WTC11 (cell line): ENCODE results near the gene WFDC2. TPM values are rescaled to one million over a fixed set of nuclear protein-coding genes. Genes with fewer than 3 reads are reported as not detected.

Experiments used
- ATAC-seq: fragments of 200-7000 bp; cut with Tn5 transposase; 2 replicates; pipeline ENCODE4 v1.10.0; 2021; ENCODE audit warnings: mild to moderate bottlenecking, moderate library complexity
- CTCF ChIA-PET: fragments of 300-600 bp; sonication (Branson Sonifier 250); formaldehyde crosslinking; loops from one replicate; lab custom pipeline; 2021; ENCODE audit warnings: antibody characterized with exemption; lab: Charles Lee
- POLR2A ChIA-PET: fragments of 350-600 bp; sonication (Branson Sonifier 250); formaldehyde crosslinking; loops from one replicate; lab custom pipeline; 2021; ENCODE audit warnings: antibody characterized with exemption; lab: Charles Lee
- DNase-seq: peaks from one replicate; pipeline ENCODE4 v3.0.0; 2021; ENCODE audit warnings: low spot score
- H3K27ac Mint-ChIP-seq: 2 replicates; pipeline ENCODE4 v1.8.0; 2021; ENCODE audit warnings: mixed read lengths
- H3K27me3 Mint-ChIP-seq: 2 replicates; pipeline ENCODE4 v1.8.0; 2021; ENCODE audit warnings: low read depth, mild to moderate bottlenecking, moderate library complexity, mixed read lengths
- H3K36me3 Mint-ChIP-seq: 2 replicates; pipeline ENCODE4 v1.8.0; 2021; ENCODE audit warnings: mixed read lengths
- H3K4me1 Mint-ChIP-seq: 2 replicates; pipeline ENCODE4 v1.8.0; 2022; ENCODE audit warnings: mixed read lengths
- H3K4me3 Mint-ChIP-seq: 2 replicates; pipeline ENCODE4 v1.8.0; 2021; ENCODE audit warnings: mild to moderate bottlenecking, moderate library complexity, mixed read lengths
- H3K9me3 Mint-ChIP-seq: 2 replicates; pipeline ENCODE4 v1.8.0; 2021; ENCODE audit warnings: mixed read lengths
- ATF1 ChIP-seq: sonication (generic); formaldehyde crosslinking; IDR thresholded peaks from 2 replicates; pipeline ENCODE4 v1.8.1; 2023; ENCODE audit warnings: mild to moderate bottlenecking, moderate library complexity, missing genetic modification reagents
- E2F1 ChIP-seq: sonication (generic); formaldehyde crosslinking; IDR thresholded peaks from 2 replicates; pipeline ENCODE4 v1.8.0; 2022; ENCODE audit warnings: mild to moderate bottlenecking, missing genetic modification reagents
- E2F5 ChIP-seq: sonication (generic); formaldehyde crosslinking; IDR thresholded peaks from 2 replicates; pipeline ENCODE4 v1.8.1; 2022; ENCODE audit warnings: mild to moderate bottlenecking, moderate library complexity, missing genetic modification reagents
- FOXP1 ChIP-seq: sonication (generic); formaldehyde crosslinking; IDR thresholded peaks from 2 replicates; pipeline ENCODE4 v1.8.0; 2022; ENCODE audit warnings: missing genetic modification reagents, mild to moderate bottlenecking, moderate library complexity, borderline replicate concordance
- FOXP4 ChIP-seq: sonication (generic); formaldehyde crosslinking; IDR thresholded peaks from 2 replicates; pipeline ENCODE4 v1.8.0; 2022; ENCODE audit warnings: mild to moderate bottlenecking, missing genetic modification reagents
- HMGXB4 ChIP-seq: sonication (generic); formaldehyde crosslinking; IDR thresholded peaks from 2 replicates; pipeline ENCODE4 v1.8.1; 2023; ENCODE audit warnings: mild to moderate bottlenecking, moderate library complexity, missing genetic modification reagents
- JAZF1 ChIP-seq: fragments of 250-450 bp; sonication (Bioruptor Pico); IDR thresholded peaks from 2 replicates; pipeline ENCODE4 v1.9.0; 2021; ENCODE audit warnings: moderate library complexity, mild to moderate bottlenecking, inconsistent platforms
- KAT7 ChIP-seq: sonication (generic); formaldehyde crosslinking; IDR thresholded peaks from 2 replicates; pipeline ENCODE4 v1.8.1; 2023; ENCODE audit warnings: missing genetic modification reagents, mild to moderate bottlenecking, borderline replicate concordance
- MAX ChIP-seq: sonication (generic); formaldehyde crosslinking; IDR thresholded peaks from 2 replicates; pipeline ENCODE4 v1.8.0; 2022; ENCODE audit warnings: mild to moderate bottlenecking, missing genetic modification reagents
- MLX ChIP-seq: sonication (generic); formaldehyde crosslinking; IDR thresholded peaks from 2 replicates; pipeline ENCODE4 v1.8.1; 2023; ENCODE audit warnings: mild to moderate bottlenecking, missing genetic modification reagents, moderate library complexity
- NFE2L1 ChIP-seq: sonication (generic); formaldehyde crosslinking; IDR thresholded peaks from 2 replicates; pipeline ENCODE4 v1.8.1; 2023; ENCODE audit warnings: missing genetic modification reagents
- OVOL2 ChIP-seq: fragments of 250-450 bp; sonication (Bioruptor Pico); IDR thresholded peaks from 2 replicates; pipeline ENCODE4 v1.9.0; 2021; ENCODE audit warnings: mild to moderate bottlenecking, borderline replicate concordance
- PRDM15 ChIP-seq: sonication (generic); formaldehyde crosslinking; IDR thresholded peaks from 2 replicates; pipeline ENCODE4 v1.8.0; 2022; ENCODE audit warnings: missing genetic modification reagents
- TCF7 ChIP-seq: sonication (generic); formaldehyde crosslinking; IDR thresholded peaks from 2 replicates; pipeline ENCODE4 v1.8.0; 2022; ENCODE audit warnings: mild to moderate bottlenecking, low read depth, missing genetic modification reagents, moderate library complexity
- TEAD4 ChIP-seq: sonication (generic); formaldehyde crosslinking; IDR thresholded peaks from 2 replicates; pipeline ENCODE4 v1.8.0; 2022; ENCODE audit warnings: mild to moderate bottlenecking, missing genetic modification reagents
- USF1 ChIP-seq: sonication (generic); formaldehyde crosslinking; IDR thresholded peaks from 2 replicates; pipeline ENCODE4 v1.8.0; 2022; ENCODE audit warnings: mild to moderate bottlenecking, missing genetic modification reagents
- USF2 ChIP-seq: sonication (generic); formaldehyde crosslinking; IDR thresholded peaks from 2 replicates; pipeline ENCODE4 v1.8.1; 2023; ENCODE audit warnings: mild to moderate bottlenecking, missing genetic modification reagents, moderate library complexity
- ZNF396 ChIP-seq: fragments of 250-450 bp; sonication (Bioruptor Pico); IDR thresholded peaks from 2 replicates; pipeline ENCODE4 v1.8.0; 2021; ENCODE audit warnings: mild to moderate bottlenecking, moderate library complexity, borderline replicate concordance
- ZNF416 ChIP-seq: fragments of 250-450 bp; sonication (Bioruptor Pico); IDR thresholded peaks from 2 replicates; pipeline ENCODE4 v1.9.0; 2021; ENCODE audit warnings: mild to moderate bottlenecking, inconsistent platforms
- ZNF423 ChIP-seq: fragments of 250-450 bp; sonication (Bioruptor Pico); IDR thresholded peaks from 2 replicates; pipeline ENCODE4 v2.1.2; 2022; ENCODE audit warnings: mild to moderate bottlenecking, moderate library complexity
- total RNA-seq: library from RNA; stranded (reverse); gene quantifications from 3 replicates; pipeline ENCODE4 v1.2.3, GENCODE V29; 2021

WFDC2 gene
- total RNA-seq, 1 experiment from 2014 or later = 76.4 TPM

- no peak for TF ChIP-seq FOXP4
- TF ChIP-seq ZNF416 (CRISPR knock-in tag) = no peak
These were observed 1.7 kb upstream of the WFDC2 start (continued) for GRCh38 chr20:45467861-45468260.

- peaks cover 23% of the 10 kb centered on the region for H3K36me3 Mint-ChIP-seq
- CTCF ChIA-PET = interaction anchor here (0.9 to 2.8 kb wide), 17 partner anchors 11 to 313 kb away, joined by 3 to 23 read pairs (median 8); partner anchors contain the start of gene SYS1
- peak; percentile 63 for ATAC-seq
- peak; percentile 69 for DNase-seq
- H3K9me3 Mint-ChIP-seq = no peaks in the 10 kb centered on the region
- TF ChIP-seq USF1 (no peak), TEAD4 (CRISPR knock-in tag) (no peak), PRDM15 (CRISPR knock-in tag) (no peak), ATF1 (CRISPR knock-in tag) (no peak), OVOL2 (CRISPR knock-in tag) (no peak), HMGXB4 (CRISPR knock-in tag) (peak; percentile 66; the same call in 1 of the 2 replicates), JAZF1 (CRISPR knock-in tag) (no peak), NFE2L1 (CRISPR knock-in tag) (peak; percentile 24; the same call in 1 of the 2 replicates), ZNF423 (0 out of 2 replicates have a peak, but pooled peaks have one; percentile 2), ZNF396 (no peak), KAT7 (CRISPR knock-in tag) (0 out of 2 replicates have a peak, but pooled peaks have one; percentile 38), E2F1 (peak; percentile 13; the same call in 1 of the 2 replicates), E2F5 (0 out of 2 replicates have a peak, but pooled peaks have one; percentile 51), MLX (CRISPR knock-in tag) (no peak), TCF7 (no peak), FOXP1 (peak; percentile 31; the same call in 1 of the 2 replicates), USF2 (no peak), MAX (no peak)
- peak overlapping the region; percentile 92 for H3K27ac Mint-ChIP-seq
- POLR2A ChIA-PET = interaction anchor here (0.6 to 1.5 kb wide), 2 partner anchors 128 to 911 kb away, joined by 3 to 4 read pairs; no protein-coding TSS in a partner anchor
- peaks cover 45% of the 10 kb centered on the region for H3K4me1 Mint-ChIP-seq
- H3K4me3 Mint-ChIP-seq = peak overlapping the region; percentile 77
- H3K27me3 Mint-ChIP-seq = peaks cover 7% of the 10 kb centered on the region
These were observed 844 bp downstream of the WFDC2 start for GRCh38 chr20:45470262-45470931.
